Gastroesophageal sphincter (tissue), 3 donors: Measurements from ENCODE around the gene OBSL1.

ENCODE experiments used
- POLR2A ChIP-seq, 2 donors: fragments of 450-650 bp; IDR thresholded peaks; one replicate each; pipeline ENCODE4 v1.6.1; 2017; ENCODE audit warnings: antibody characterized with exemption in 2 of 2, mild to moderate bottlenecking in 2 of 2, moderate library complexity in 1 of 2
- TF ChIP-seq, protein P1 (sequence below), 4 experiments: fragments of 200-600 bp in 2 of 4; fragments of 450-650 bp in 2 of 4; sonication (generic) in 1 of 4; IDR thresholded peaks; one replicate each; pipeline ENCODE4 v1.5.1; 2017 to 2019; ENCODE audit warnings: antibody characterized with exemption in 4 of 4, mild to moderate bottlenecking in 2 of 4, moderate library complexity in 2 of 4

GRCh38 chr2:219538956-219539788, 32.2 kb downstream of the OBSL1 start:
- TF ChIP-seq POLR2A (IDR thresholded peaks at IDR 0.05): no peak
- TF ChIP-seq, protein P1, sequence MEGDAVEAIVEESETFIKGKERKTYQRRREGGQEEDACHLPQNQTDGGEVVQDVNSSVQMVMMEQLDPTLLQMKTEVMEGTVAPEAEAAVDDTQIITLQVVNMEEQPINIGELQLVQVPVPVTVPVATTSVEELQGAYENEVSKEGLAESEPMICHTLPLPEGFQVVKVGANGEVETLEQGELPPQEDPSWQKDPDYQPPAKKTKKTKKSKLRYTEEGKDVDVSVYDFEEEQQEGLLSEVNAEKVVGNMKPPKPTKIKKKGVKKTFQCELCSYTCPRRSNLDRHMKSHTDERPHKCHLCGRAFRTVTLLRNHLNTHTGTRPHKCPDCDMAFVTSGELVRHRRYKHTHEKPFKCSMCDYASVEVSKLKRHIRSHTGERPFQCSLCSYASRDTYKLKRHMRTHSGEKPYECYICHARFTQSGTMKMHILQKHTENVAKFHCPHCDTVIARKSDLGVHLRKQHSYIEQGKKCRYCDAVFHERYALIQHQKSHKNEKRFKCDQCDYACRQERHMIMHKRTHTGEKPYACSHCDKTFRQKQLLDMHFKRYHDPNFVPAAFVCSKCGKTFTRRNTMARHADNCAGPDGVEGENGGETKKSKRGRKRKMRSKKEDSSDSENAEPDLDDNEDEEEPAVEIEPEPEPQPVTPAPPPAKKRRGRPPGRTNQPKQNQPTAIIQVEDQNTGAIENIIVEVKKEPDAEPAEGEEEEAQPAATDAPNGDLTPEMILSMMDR (IDR thresholded peaks at IDR 0.05): no peak
